Gastrocnemius medialis (tissue), 4 donors: ENCODE measurements around the gene GNG7. TPM values are rescaled to one million over a fixed set of nuclear protein-coding genes. Genes with fewer than 3 reads are reported as not detected.
"Not testable (repeated sequence)": the region's sequence is repeated elsewhere in the genome, so short reads cannot be mapped to it uniquely, and the experiment has no call there.

ENCODE experiments used
- ATAC-seq, 2 donors: fragments of 150-250 bp; one replicate each; pipeline ENCODE4 v1.9.1; 2016
- DNase-seq, 2 donors: peaks; one replicate each; pipeline ENCODE4 v3.0.0-alpha.2; 2019
- H3K27ac ChIP-seq, 4 donors: fragments of 200-600 bp; sonication (generic); 1 replicate in 1 of 4; 2 replicates in 3 of 4; pipeline ENCODE4 v1.5.1; 2016 to 2018; ENCODE audit warnings: mild to moderate bottlenecking in 2 of 4, moderate library complexity in 1 of 4
- H3K27me3 ChIP-seq, 3 donors: fragments of 200-600 bp; sonication (generic) in 2 of 3; 1 replicate in 1 of 3; 2 replicates in 2 of 3; pipeline versions ENCODE4 v1.5.1 to v1.6.0; 2016 to 2019; ENCODE audit warnings: mild to moderate bottlenecking in 1 of 3, moderate library complexity in 1 of 3
- H3K36me3 ChIP-seq, 2 donors: fragments of 200-600 bp; sonication (generic) in 1 of 2; one replicate each; pipeline ENCODE4 v1.5.1; 2017 to 2018
- H3K4me1 ChIP-seq, 2 donors: fragments of 200-600 bp; sonication (generic) in 1 of 2; one replicate each; pipeline ENCODE4 v1.5.1; 2016 to 2017; ENCODE audit warnings: mild to moderate bottlenecking in 2 of 2
- H3K4me3 ChIP-seq, 4 donors: fragments of 200-600 bp; sonication (generic) in 3 of 4; 1 replicate in 1 of 4; 2 replicates in 3 of 4; pipeline ENCODE4 v1.5.1; 2016 to 2019; ENCODE audit warnings: mild to moderate bottlenecking in 2 of 4
- H3K9me3 ChIP-seq, 3 donors: fragments of 200-600 bp; sonication (generic) in 2 of 3; 1 replicate in 1 of 3; 2 replicates in 2 of 3; pipeline ENCODE4 v1.5.1; 2016 to 2019
- CTCF ChIP-seq, 5 experiments: fragments of 450-650 bp in 3 of 5; fragments of 200-600 bp in 2 of 5; sonication (generic) in 2 of 5; IDR thresholded peaks in 4 of 5; conservative IDR thresholded peaks in 1 of 5; 1 replicate in 4 of 5; 2 replicates in 1 of 5; pipeline ENCODE4 v1.5.1; 2016 to 2019; ENCODE audit warnings: antibody characterized with exemption in 5 of 5, mild to moderate bottlenecking in 3 of 5, moderate library complexity in 3 of 5
- POLR2A ChIP-seq, 2 donors: fragments of 450-650 bp; IDR thresholded peaks; one replicate each; pipeline ENCODE4 v1.6.1; 2017; ENCODE audit warnings: antibody characterized with exemption in 2 of 2, mild to moderate bottlenecking in 2 of 2, moderate library complexity in 2 of 2
- in situ Hi-C, 4 donors: fragments of 200-750 bp; cut with MboI; loops; one replicate each; pipeline versions ENCODE4 v1.15.0 to v1.8.0; 2017; ENCODE audit warnings: low sequenced_read_pairs in 4 of 4
- intact Hi-C: fragments of 100-400 bp; cut with DNase I; formaldehyde crosslinking; loops from one replicate; pipeline ENCODE4 v1.15.1; 2023; ENCODE audit warnings: low total_unique reads
- total RNA-seq, 4 donors: library from RNA; depleted of rRNA; stranded (reverse); fragments of >200 nt; gene quantifications; one replicate each; pipeline versions ENCODE4 v1.1.0 to v1.2.3, GENCODE V29; 2016

Gene GNG7
- total RNA-seq, 4 donors from 2014 or later, result 0.46 to 1.1 (median 0.62) TPM

- H3K36me3 ChIP-seq, result no peaks in the 10 kb centered on the region
- no peak for ATAC-seq
- H3K4me3 ChIP-seq, result no peak overlapping the region
- no peak for DNase-seq
- no peak overlapping the region for H3K27ac ChIP-seq
- TF ChIP-seq CTCF (IDR thresholded peaks at IDR 0.05 in 4 of 5, conservative IDR thresholded peaks at IDR 0.05 in 1 of 5), result no peak
- no peak for TF ChIP-seq POLR2A (IDR thresholded peaks at IDR 0.05)
- in situ Hi-C loops, result no loop called here
- no peaks in the 10 kb centered on the region for H3K27me3 ChIP-seq
- intact Hi-C loops, result no loop called here
- no peaks in the 10 kb centered on the region for H3K9me3 ChIP-seq
- H3K4me1 ChIP-seq, result no peaks in the 10 kb centered on the region
Observed at GRCh38 chr19:2668175-2668763, 34.2 kb downstream of the GNG7 start.

GRCh38 chr19:2667349-2667748 lies 35.1 kb downstream of the GNG7 start:
- H3K27me3 ChIP-seq, in situ Hi-C loops: not testable (repeated sequence)

GRCh38 chr19:2666344-2666994 lies 36.0 kb downstream of the GNG7 start:
- in situ Hi-C loops (no loop called here), intact Hi-C loops (no loop called here)
- H3K4me1 ChIP-seq, result no peaks in the 10 kb centered on the region
- H3K36me3 ChIP-seq, result no peaks in the 10 kb centered on the region
- no peaks in the 10 kb centered on the region for H3K27me3 ChIP-seq
- ATAC-seq (no peak), DNase-seq (no peak)
- no peak overlapping the region for H3K4me3 ChIP-seq
- no peak overlapping the region for H3K27ac ChIP-seq
- no peaks in the 10 kb centered on the region for H3K9me3 ChIP-seq
- no peak for TF ChIP-seq CTCF (IDR thresholded peaks at IDR 0.05 in 4 of 5, conservative IDR thresholded peaks at IDR 0.05 in 1 of 5)
- no peak for TF ChIP-seq POLR2A (IDR thresholded peaks at IDR 0.05)

More at GRCh38 chr19:2667349-2667748, 35.1 kb downstream of the GNG7 start:
- H3K9me3 ChIP-seq, H3K4me3 ChIP-seq, H3K36me3 ChIP-seq, H3K27ac ChIP-seq, intact Hi-C loops, H3K4me1 ChIP-seq, ATAC-seq, DNase-seq: not testable (repeated sequence)

GRCh38 chr19:2665103-2665502 lies 37.4 kb downstream of the GNG7 start:
- Histone ChIP-seq H3K4me1 (no peaks in the 10 kb centered on the region), H3K27me3 (no peaks in the 10 kb centered on the region), H3K27ac (no peak overlapping the region), H3K9me3 (no peaks in the 10 kb centered on the region), H3K36me3 (no peaks in the 10 kb centered on the region), H3K4me3 (no peak overlapping the region)
- no peak for DNase-seq
- in situ Hi-C loops, result no loop called here
- no peak for ATAC-seq
- intact Hi-C loops, result no loop called here
- TF ChIP-seq POLR2A (IDR thresholded peaks at IDR 0.05) (no peak), CTCF (IDR thresholded peaks at IDR 0.05 in 4 of 5, conservative IDR thresholded peaks at IDR 0.05 in 1 of 5) (no peak)

- Histone ChIP-seq H3K4me3 (no peak overlapping the region), H3K4me1 (no peaks in the 10 kb centered on the region), H3K27me3 (no peaks in the 10 kb centered on the region), H3K36me3 (no peaks in the 10 kb centered on the region), H3K9me3 (no peaks in the 10 kb centered on the region), H3K27ac (no peak overlapping the region)
- no peak for DNase-seq
- TF ChIP-seq POLR2A (IDR thresholded peaks at IDR 0.05) (no peak), CTCF (IDR thresholded peaks at IDR 0.05 in 4 of 5, conservative IDR thresholded peaks at IDR 0.05 in 1 of 5) (no peak)
- no peak for ATAC-seq
- intact Hi-C loops, result no loop called here
- in situ Hi-C loops, result no loop called here
Observed at GRCh38 chr19:2663920-2664571, 38.4 kb downstream of the GNG7 start.
